Esophagus muscularis mucosa (tissue), 4 donors: ENCODE measurements around the gene PISD. TPM values are rescaled to one million over a fixed set of nuclear protein-coding genes. Genes with fewer than 3 reads are reported as not detected.

ENCODE experiments used
- DNase-seq: peaks from one replicate; pipeline ENCODE4 v3.0.0-alpha.2; 2017; ENCODE audit errors: extremely low spot score
- H3K27ac ChIP-seq, 4 donors: fragments of 200-600 bp; sonication (generic); replicated peaks in 1 of 4; 1 replicate in 3 of 4; 2 replicates in 1 of 4; pipeline ENCODE4 v1.5.1; 2016 to 2019; ENCODE audit warnings: mild to moderate bottlenecking in 1 of 4
- H3K27me3 ChIP-seq, 4 donors: fragments of 200-600 bp; sonication (generic); one replicate each; pipeline versions ENCODE4 v1.5.1 to v1.6.0; 2016 to 2019
- H3K36me3 ChIP-seq, 4 donors: fragments of 200-600 bp; sonication (generic); one replicate each; pipeline ENCODE4 v1.5.1; 2016 to 2019
- H3K4me1 ChIP-seq, 4 donors: fragments of 200-600 bp; sonication (generic); one replicate each; pipeline ENCODE4 v1.5.1; 2016 to 2019
- H3K4me3 ChIP-seq, 4 donors: fragments of 200-600 bp; sonication (generic); 1 replicate in 2 of 4; 2 replicates in 2 of 4; pipeline ENCODE4 v1.5.1; 2016 to 2019; ENCODE audit warnings: mild to moderate bottlenecking in 4 of 4, moderate library complexity in 1 of 4
- H3K9me3 ChIP-seq, 4 donors: fragments of 200-600 bp; sonication (generic); 1 replicate in 3 of 4; 2 replicates in 1 of 4; pipeline ENCODE4 v1.5.1; 2016 to 2019
- CTCF ChIP-seq, 3 experiments: fragments of 200-600 bp in 2 of 3; fragments of 450-650 bp in 1 of 3; sonication (generic) in 2 of 3; IDR thresholded peaks; one replicate each; pipeline ENCODE4 v1.5.1; 2017 to 2019; ENCODE audit warnings: antibody characterized with exemption in 3 of 3, mild to moderate bottlenecking in 2 of 3, moderate library complexity in 1 of 3
- EP300 ChIP-seq: sonication (generic); formaldehyde crosslinking; IDR thresholded peaks from one replicate; pipeline ENCODE4 v1.6.1; 2017; ENCODE audit warnings: antibody characterized with exemption
- POLR2A ChIP-seq: fragments of 450-650 bp; IDR thresholded peaks from one replicate; pipeline ENCODE4 v1.6.1; 2017; ENCODE audit warnings: antibody characterized with exemption, moderate library complexity, mild to moderate bottlenecking, low read depth
- POLR2AphosphoS5 ChIP-seq, 2 donors: sonication (generic); formaldehyde crosslinking; IDR thresholded peaks; one replicate each; pipeline ENCODE4 v1.6.1; 2017; ENCODE audit warnings: antibody characterized with exemption in 2 of 2
- WGBS: methylation state at CpG from one replicate; pipeline ENCODE4 v1.1.5; 2018; 5-methylcytosine and 5-hydroxymethylcytosine counted together
- intact Hi-C: fragments of 100-400 bp; cut with DNase I; formaldehyde crosslinking; loops from one replicate; pipeline ENCODE4 v1.15.1; 2023
- total RNA-seq, 4 donors: library from RNA; depleted of rRNA; stranded (reverse); fragments of >200 nt; gene quantifications; one replicate each; pipeline versions ENCODE4 v1.1.0 to v1.2.1, GENCODE V29; 2016

Gene PISD
- total RNA-seq, 4 donors from 2014 or later = 14.1 to 40.1 (median 26.2) TPM

GRCh38 chr22:31574055-31574670 lies 87.9 kb downstream of the PISD start:
- Histone ChIP-seq H3K4me3 (no peak overlapping the region), H3K36me3 (peaks cover 3 to 73% (median 27%) of the 10 kb centered on the region in 4 donors), H3K27me3 (no peaks in the 10 kb centered on the region), H3K27ac (no peak overlapping the region), H3K4me1 (no peaks in the 10 kb centered on the region), H3K9me3 (no peaks in the 10 kb centered on the region)
- 85% methylated on average over 3 of the region's 3 CpGs for WGBS
- intact Hi-C loops = no loop called here
- TF ChIP-seq POLR2A (no peak), POLR2AphosphoS5 (IDR thresholded peaks at IDR 0.05) (no peak), CTCF (IDR thresholded peaks at IDR 0.05) (no peak), EP300 (no peak)
- no peak for DNase-seq

- no peaks in the 10 kb centered on the region for H3K9me3 ChIP-seq
- DNase-seq = no peak
- TF ChIP-seq CTCF (IDR thresholded peaks at IDR 0.05) = no peak
- no peak for TF ChIP-seq EP300
- no peak for TF ChIP-seq POLR2A
- TF ChIP-seq POLR2AphosphoS5 (IDR thresholded peaks at IDR 0.05) = no peak
- no peaks in the 10 kb centered on the region for H3K4me1 ChIP-seq
- H3K36me3 ChIP-seq = peaks cover 3 to 60% (median 22%) of the 10 kb centered on the region in 4 donors
- no peak overlapping the region for H3K27ac ChIP-seq
- intact Hi-C loops = no loop called here
- H3K27me3 ChIP-seq = no peaks in the 10 kb centered on the region
- 94% methylated on average over 5 of the region's 5 CpGs for WGBS
- no peak overlapping the region for H3K4me3 ChIP-seq
These were observed 89.1 kb downstream of the PISD start for GRCh38 chr22:31572939-31573338.

- H3K36me3 ChIP-seq = peaks cover 3 to 23% (median 10%) of the 10 kb centered on the region in 4 donors
- H3K27ac ChIP-seq = no peak overlapping the region
- no peak for DNase-seq
- WGBS = 82% methylated on average over 1 of the region's 1 CpG
- H3K4me3 ChIP-seq = no peak overlapping the region
- intact Hi-C loops = no loop called here
- no peaks in the 10 kb centered on the region for H3K9me3 ChIP-seq
- no peaks in the 10 kb centered on the region for H3K27me3 ChIP-seq
- TF ChIP-seq POLR2A (no peak), EP300 (no peak), CTCF (IDR thresholded peaks at IDR 0.05) (no peak), POLR2AphosphoS5 (IDR thresholded peaks at IDR 0.05) (no peak)
- H3K4me1 ChIP-seq = no peaks in the 10 kb centered on the region
These were observed 92.9 kb downstream of the PISD start for GRCh38 chr22:31569126-31569525.

Other genes with a start within 250 kb of the PISD start
- gene EIF4ENIF1, start 172.4 kb downstream of the PISD start, total RNA-seq = 10 to 100 TPM; 23.8 to 51.4 (median 25.0) TPM
- gene SFI1, start 165.7 kb downstream of the PISD start, total RNA-seq = 10 to 100 TPM in 3 of 4 donors, 1 to 10 TPM in 1; 9.4 to 21.1 (median 15.4) TPM
- 10 to 100 TPM; 14.6 to 21.6 (median 18.5) TPM for gene PRR14L, start 87.9 kb upstream of the PISD start, total RNA-seq
- gene DEPDC5, start 91.8 kb upstream of the PISD start, total RNA-seq = 10 to 100 TPM in 3 of 4 donors, 1 to 10 TPM in 1; 7.3 to 15.8 (median 12.6) TPM